HEK293 (cell line): ENCODE results near the gene CAD.

ENCODE experiments used
- CTCF ChIA-PET: fragments of 350-600 bp; formaldehyde crosslinking; extraction: SDS; loops from one replicate; lab custom pipeline; 2021; ENCODE audit warnings: antibody characterized with exemption; lab: Yijun Ruan, JAX
- POLR2A ChIA-PET: fragments of 300-600 bp; formaldehyde crosslinking; extraction: SDS; loops from one replicate; lab custom pipeline; 2020; ENCODE audit warnings: antibody characterized with exemption, inconsistent platforms; lab: Yijun Ruan, JAX
- H3K27ac ChIP-seq: fragments of 200-500 bp; sonication (Bioruptor generic); 2 replicates; pipeline ENCODE4 v1.5.1; 2014; ENCODE audit warnings: low read depth, low read length, control low read depth, inconsistent platforms; ENCODE audit errors: extremely low read depth
- H3K36me3 ChIP-seq, 2 experiments: fragments of 200-500 bp in 1 of 2; sonication (Bioruptor generic) in 1 of 2; 1 replicate in 1 of 2; 2 replicates in 1 of 2; pipeline ENCODE4 v1.5.1; 2014 to 2017; ENCODE audit warnings: inconsistent platforms in 2 of 2, low read length in 2 of 2; ENCODE audit not compliant: control insufficient read depth in 2 of 2, insufficient read depth in 1 of 2
- H3K4me1 ChIP-seq: fragments of 200-500 bp; sonication (Bioruptor generic); 2 replicates; pipeline ENCODE4 v1.5.1; 2014; ENCODE audit warnings: mild to moderate bottlenecking, low read length, inconsistent platforms; ENCODE audit not compliant: control insufficient read depth, insufficient read depth
- H3K4me3 ChIP-seq: 2 replicates; pipeline ENCODE4 v1.5.1; 2011; ENCODE audit warnings: low read depth, mild to moderate bottlenecking, control low read depth, low read length, moderate library complexity
- H3K9me3 ChIP-seq: fragments of 200-500 bp; sonication (Bioruptor generic); 2 replicates; pipeline ENCODE4 v1.5.1; 2014; ENCODE audit warnings: low read depth, low read length, inconsistent platforms; ENCODE audit not compliant: control insufficient read depth, insufficient read depth
- GLIS1 ChIP-seq: fragments of 450-650 bp; formaldehyde crosslinking; IDR thresholded peaks from 2 replicates; pipeline ENCODE4 v1.5.1; 2016; ENCODE audit warnings: missing biosample characterization, missing genetic modification characterization
- PRDM10 ChIP-seq: fragments of 450-650 bp; formaldehyde crosslinking; IDR thresholded peaks from 2 replicates; pipeline ENCODE4 v1.5.1; 2016; ENCODE audit warnings: missing biosample characterization, missing genetic modification characterization
- PRDM6 ChIP-seq: fragments of 450-650 bp; formaldehyde crosslinking; IDR thresholded peaks from 2 replicates; pipeline ENCODE4 v1.5.1; 2017; ENCODE audit warnings: missing biosample characterization, missing genetic modification characterization
- ZBTB26 ChIP-seq: fragments of 450-650 bp; formaldehyde crosslinking; optimal IDR thresholded peaks from 2 replicates; pipeline ENCODE3; 2016; ENCODE audit warnings: missing biosample characterization, mild to moderate bottlenecking, missing genetic modification characterization
- ZBTB7A ChIP-seq: fragments of 450-650 bp; formaldehyde crosslinking; IDR thresholded peaks from 2 replicates; pipeline ENCODE4 v1.5.1; 2016; ENCODE audit warnings: low read depth, missing biosample characterization, missing genetic modification characterization
- ZNF146 ChIP-seq: fragments of 450-650 bp; formaldehyde crosslinking; IDR thresholded peaks from 2 replicates; pipeline ENCODE4 v1.5.1; 2016; ENCODE audit warnings: missing biosample characterization, missing genetic modification characterization
- ZNF19 ChIP-seq: fragments of 450-650 bp; formaldehyde crosslinking; IDR thresholded peaks from 2 replicates; pipeline ENCODE4; 2016; ENCODE audit warnings: missing biosample characterization, missing genetic modification characterization, low read depth
- ZNF214 ChIP-seq: fragments of 450-650 bp; formaldehyde crosslinking; IDR thresholded peaks from 2 replicates; pipeline ENCODE4 v1.5.1; 2017; ENCODE audit warnings: missing biosample characterization, mild to moderate bottlenecking, missing genetic modification characterization, borderline replicate concordance
- ZNF223 ChIP-seq: fragments of 450-650 bp; formaldehyde crosslinking; IDR thresholded peaks from 2 replicates; pipeline ENCODE4 v1.5.1; 2016; ENCODE audit warnings: missing biosample characterization, missing genetic modification characterization
- ZNF311 ChIP-seq: fragments of 450-650 bp; formaldehyde crosslinking; IDR thresholded peaks from 2 replicates; pipeline ENCODE4 v1.5.1; 2017; ENCODE audit warnings: missing biosample characterization, missing genetic modification characterization, borderline replicate concordance
- ZNF488 ChIP-seq: fragments of 450-650 bp; formaldehyde crosslinking; IDR thresholded peaks from 2 replicates; pipeline ENCODE4 v1.5.1; 2016; ENCODE audit warnings: missing biosample characterization, missing genetic modification characterization
- ZNF555 ChIP-seq: fragments of 450-650 bp; formaldehyde crosslinking; conservative IDR thresholded peaks from 2 replicates; pipeline ENCODE4 v1.5.1; 2017; ENCODE audit warnings: missing biosample characterization, mild to moderate bottlenecking, missing genetic modification characterization, inconsistent platforms
- ZNF610 ChIP-seq: fragments of 450-650 bp; formaldehyde crosslinking; IDR thresholded peaks from 2 replicates; pipeline ENCODE4 v1.5.1; 2016; ENCODE audit warnings: missing biosample characterization, missing genetic modification characterization, borderline replicate concordance
- ZNF621 ChIP-seq: fragments of 450-650 bp; formaldehyde crosslinking; IDR thresholded peaks from 2 replicates; pipeline ENCODE4 v1.5.1; 2017; ENCODE audit warnings: missing biosample characterization, missing genetic modification characterization
- ZNF704 ChIP-seq: fragments of 450-650 bp; formaldehyde crosslinking; IDR thresholded peaks from 2 replicates; pipeline ENCODE4 v1.5.1; 2016; ENCODE audit warnings: missing biosample characterization, missing genetic modification characterization
- ZNF785 ChIP-seq: fragments of 450-650 bp; formaldehyde crosslinking; IDR thresholded peaks from 2 replicates; pipeline ENCODE4 v1.5.1; 2016; ENCODE audit warnings: missing biosample characterization, missing genetic modification characterization
- ZSCAN16 ChIP-seq: fragments of 450-650 bp; formaldehyde crosslinking; IDR thresholded peaks from 2 replicates; pipeline ENCODE4 v1.5.1; 2016; ENCODE audit warnings: missing biosample characterization, missing genetic modification characterization
- ZSCAN23 ChIP-seq: fragments of 450-650 bp; formaldehyde crosslinking; IDR thresholded peaks from 2 replicates; pipeline ENCODE4 v1.5.1; 2016; ENCODE audit warnings: missing biosample characterization, missing genetic modification characterization
- TF ChIP-seq, protein P1 (sequence below): fragments of 450-650 bp; formaldehyde crosslinking; IDR thresholded peaks from 2 replicates; pipeline ENCODE4 v1.5.1; 2017; ENCODE audit warnings: missing biosample characterization, missing genetic modification characterization
- TF ChIP-seq, protein P2 (sequence below): fragments of 450-650 bp; IDR thresholded peaks from 2 replicates; pipeline ENCODE4 v1.5.1; 2018; ENCODE audit warnings: missing biosample characterization, mild to moderate bottlenecking, missing genetic modification characterization

The CAD gene

GRCh38 chr2:27242614-27242951 lies 25.4 kb downstream of the CAD start (continued):
- TF ChIP-seq ZNF610 (tag by site-specific recombination) (no peak), ZNF555 (tag by site-specific recombination) (no peak), GLIS1 (tag by site-specific recombination) (no peak), ZSCAN23 (tag by site-specific recombination) (no peak), ZBTB7A (no peak)

- CTCF ChIA-PET, result interaction anchor here (0.6 to 0.8 kb wide), 3 partner anchors 18 to 77 kb away, joined by 3 to 4 read pairs (median 3); no protein-coding TSS in a partner anchor
- H3K9me3 ChIP-seq, result no peaks in the 10 kb centered on the region
- H3K27ac ChIP-seq, result no peak overlapping the region
- no peak overlapping the region for H3K4me3 ChIP-seq
- TF ChIP-seq ZNF785 (tag by site-specific recombination), result no peak
- TF ChIP-seq, protein P1, sequence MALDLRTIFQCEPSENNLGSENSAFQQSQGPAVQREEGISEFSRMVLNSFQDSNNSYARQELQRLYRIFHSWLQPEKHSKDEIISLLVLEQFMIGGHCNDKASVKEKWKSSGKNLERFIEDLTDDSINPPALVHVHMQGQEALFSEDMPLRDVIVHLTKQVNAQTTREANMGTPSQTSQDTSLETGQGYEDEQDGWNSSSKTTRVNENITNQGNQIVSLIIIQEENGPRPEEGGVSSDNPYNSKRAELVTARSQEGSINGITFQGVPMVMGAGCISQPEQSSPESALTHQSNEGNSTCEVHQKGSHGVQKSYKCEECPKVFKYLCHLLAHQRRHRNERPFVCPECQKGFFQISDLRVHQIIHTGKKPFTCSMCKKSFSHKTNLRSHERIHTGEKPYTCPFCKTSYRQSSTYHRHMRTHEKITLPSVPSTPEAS (tag by site-specific recombination), result no peak
- no peak for TF ChIP-seq ZNF488
- TF ChIP-seq ZNF146, result no peak
- TF ChIP-seq PRDM10 (tag by site-specific recombination), result no peak
- TF ChIP-seq ZNF223 (tag by site-specific recombination), result no peak
- TF ChIP-seq, all 188 proteins: peak for 0
- Histone ChIP-seq H3K4me1 (no peaks in the 10 kb centered on the region), H3K36me3 (peaks cover 5 to 65% of the 10 kb centered on the region in 2 experiments; a peak in 2 of 3 replicates)
- POLR2A ChIA-PET, result no interaction called here
These were observed 26.4 kb downstream of the CAD start for GRCh38 chr2:27243391-27244130.

DNA sequence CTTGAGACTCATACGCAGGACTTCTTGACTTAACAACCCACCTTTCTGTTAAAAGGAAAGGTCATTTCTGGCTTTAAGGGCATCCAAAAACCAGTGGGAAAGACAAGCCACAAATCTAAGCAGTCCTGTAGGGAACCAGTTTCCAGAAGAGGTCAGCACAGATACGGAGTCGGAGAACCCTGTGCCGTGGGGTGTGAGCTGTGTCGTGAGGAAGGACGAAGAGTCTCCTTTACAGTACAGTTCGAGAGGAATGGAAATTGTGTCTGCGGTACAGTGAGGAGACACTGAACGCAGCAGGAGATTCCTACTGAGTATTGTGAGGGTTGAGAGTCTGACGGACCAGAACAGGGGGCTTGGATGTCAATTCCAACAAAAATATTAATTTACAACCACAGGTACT lies 27.9 kb downstream of the CAD start:
- H3K36me3 ChIP-seq, result peaks cover 0 to 50% of the 10 kb centered on the region in 2 experiments; a peak in 2 of 3 replicates
- no peaks in the 10 kb centered on the region for H3K9me3 ChIP-seq
- no peak overlapping the region for H3K4me3 ChIP-seq
- 0 out of 2 replicates have a peak, but pooled peaks cover 4% of the 10 kb centered on the region for H3K4me1 ChIP-seq
- ChIA-PET CTCF (interaction anchor here (0.6 kb wide), 1 partner anchor 26 kb away, joined by 3 read pairs; no protein-coding TSS in a partner anchor), POLR2A (interaction anchor here (0.6 kb wide), 1 partner anchor 142 kb away, joined by 3 read pairs; no protein-coding TSS in a partner anchor)
- no peak overlapping the region for H3K27ac ChIP-seq
- TF ChIP-seq PRDM6 (tag by site-specific recombination) (no peak), ZSCAN16 (tag by site-specific recombination) (no peak), ZBTB7A (no peak), ZNF19 (tag by site-specific recombination) (no peak), ZNF621 (tag by site-specific recombination) (no peak), ZNF311 (tag by site-specific recombination) (no peak), ZNF214 (tag by site-specific recombination) (no peak), ZNF704 (no peak), ZBTB26 (tag by site-specific recombination) (no peak)
- TF ChIP-seq, protein P2, sequence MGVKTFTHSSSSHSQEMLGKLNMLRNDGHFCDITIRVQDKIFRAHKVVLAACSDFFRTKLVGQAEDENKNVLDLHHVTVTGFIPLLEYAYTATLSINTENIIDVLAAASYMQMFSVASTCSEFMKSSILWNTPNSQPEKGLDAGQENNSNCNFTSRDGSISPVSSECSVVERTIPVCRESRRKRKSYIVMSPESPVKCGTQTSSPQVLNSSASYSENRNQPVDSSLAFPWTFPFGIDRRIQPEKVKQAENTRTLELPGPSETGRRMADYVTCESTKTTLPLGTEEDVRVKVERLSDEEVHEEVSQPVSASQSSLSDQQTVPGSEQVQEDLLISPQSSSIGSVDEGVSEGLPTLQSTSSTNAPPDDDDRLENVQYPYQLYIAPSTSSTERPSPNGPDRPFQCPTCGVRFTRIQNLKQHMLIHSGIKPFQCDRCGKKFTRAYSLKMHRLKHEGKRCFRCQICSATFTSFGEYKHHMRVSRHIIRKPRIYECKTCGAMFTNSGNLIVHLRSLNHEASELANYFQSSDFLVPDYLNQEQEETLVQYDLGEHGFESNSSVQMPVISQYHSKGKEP (tag by site-specific recombination), result no peak
